B cell (primary cell): ENCODE measurements around the gene CASK.

ENCODE experiments used
- EZH2 ChIP-seq: IDR thresholded peaks from 2 replicates; pipeline ENCODE4 v1.6.1; 2012; ENCODE audit warnings: borderline replicate concordance, low read depth, mild to moderate bottlenecking, moderate library complexity, low read length; ENCODE audit not compliant: insufficient read depth, poor library complexity, severe bottlenecking
- TF ChIP-seq, protein P1 (sequence below): fragments of 200-600 bp; IDR thresholded peaks from one replicate; pipeline ENCODE4 v1.8.0; 2022; ENCODE audit warnings: antibody characterized with exemption, mild to moderate bottlenecking

DNA sequence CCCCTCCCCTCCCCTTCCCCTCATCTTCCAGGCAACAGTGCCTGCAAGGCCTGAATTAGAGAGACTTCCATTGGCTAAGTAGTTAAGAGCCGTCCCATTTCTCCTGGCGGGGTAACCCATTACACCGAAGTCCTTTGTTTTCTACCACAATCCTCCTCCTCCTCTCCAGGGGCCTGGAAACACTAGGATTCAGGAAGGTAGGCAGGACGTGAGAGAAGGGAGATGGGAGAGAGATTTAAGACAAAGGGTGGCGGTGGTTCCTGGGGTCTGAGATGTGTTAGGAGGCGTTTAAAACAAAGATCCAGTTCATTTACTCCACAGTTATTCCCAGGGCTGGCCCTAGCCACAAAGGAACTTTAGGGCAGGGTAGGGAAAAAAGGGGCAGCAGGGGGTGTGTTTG lies 448.2 kb downstream of the CASK start:
- TF ChIP-seq, protein P1, sequence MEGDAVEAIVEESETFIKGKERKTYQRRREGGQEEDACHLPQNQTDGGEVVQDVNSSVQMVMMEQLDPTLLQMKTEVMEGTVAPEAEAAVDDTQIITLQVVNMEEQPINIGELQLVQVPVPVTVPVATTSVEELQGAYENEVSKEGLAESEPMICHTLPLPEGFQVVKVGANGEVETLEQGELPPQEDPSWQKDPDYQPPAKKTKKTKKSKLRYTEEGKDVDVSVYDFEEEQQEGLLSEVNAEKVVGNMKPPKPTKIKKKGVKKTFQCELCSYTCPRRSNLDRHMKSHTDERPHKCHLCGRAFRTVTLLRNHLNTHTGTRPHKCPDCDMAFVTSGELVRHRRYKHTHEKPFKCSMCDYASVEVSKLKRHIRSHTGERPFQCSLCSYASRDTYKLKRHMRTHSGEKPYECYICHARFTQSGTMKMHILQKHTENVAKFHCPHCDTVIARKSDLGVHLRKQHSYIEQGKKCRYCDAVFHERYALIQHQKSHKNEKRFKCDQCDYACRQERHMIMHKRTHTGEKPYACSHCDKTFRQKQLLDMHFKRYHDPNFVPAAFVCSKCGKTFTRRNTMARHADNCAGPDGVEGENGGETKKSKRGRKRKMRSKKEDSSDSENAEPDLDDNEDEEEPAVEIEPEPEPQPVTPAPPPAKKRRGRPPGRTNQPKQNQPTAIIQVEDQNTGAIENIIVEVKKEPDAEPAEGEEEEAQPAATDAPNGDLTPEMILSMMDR = no peak
- TF ChIP-seq EZH2 = no peak
